Measurements from ENCODE around the gene ANKDD1B.

ANKDD1B gene

DNA sequence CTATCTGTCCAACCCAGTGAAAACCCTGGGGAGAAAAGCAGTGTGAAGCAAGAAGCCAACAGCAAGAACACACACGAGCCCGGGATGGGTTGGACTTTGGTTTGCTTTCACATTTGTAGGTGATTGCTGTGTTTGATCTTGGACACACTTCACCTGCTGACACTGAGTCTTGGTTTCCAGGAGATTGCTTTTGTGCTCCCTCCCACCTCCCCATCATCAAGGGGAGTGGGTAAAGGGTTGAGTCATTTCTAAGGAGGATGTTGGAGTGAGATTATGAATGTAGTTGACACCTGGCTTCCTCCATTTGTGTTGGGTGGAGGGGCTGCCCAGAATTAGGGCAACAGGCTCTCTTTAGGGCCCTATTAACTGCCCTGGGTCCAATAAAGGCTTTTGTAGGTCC, 37.5 kb downstream of the ANKDD1B start:
- TF ChIP-seq, protein P1, sequence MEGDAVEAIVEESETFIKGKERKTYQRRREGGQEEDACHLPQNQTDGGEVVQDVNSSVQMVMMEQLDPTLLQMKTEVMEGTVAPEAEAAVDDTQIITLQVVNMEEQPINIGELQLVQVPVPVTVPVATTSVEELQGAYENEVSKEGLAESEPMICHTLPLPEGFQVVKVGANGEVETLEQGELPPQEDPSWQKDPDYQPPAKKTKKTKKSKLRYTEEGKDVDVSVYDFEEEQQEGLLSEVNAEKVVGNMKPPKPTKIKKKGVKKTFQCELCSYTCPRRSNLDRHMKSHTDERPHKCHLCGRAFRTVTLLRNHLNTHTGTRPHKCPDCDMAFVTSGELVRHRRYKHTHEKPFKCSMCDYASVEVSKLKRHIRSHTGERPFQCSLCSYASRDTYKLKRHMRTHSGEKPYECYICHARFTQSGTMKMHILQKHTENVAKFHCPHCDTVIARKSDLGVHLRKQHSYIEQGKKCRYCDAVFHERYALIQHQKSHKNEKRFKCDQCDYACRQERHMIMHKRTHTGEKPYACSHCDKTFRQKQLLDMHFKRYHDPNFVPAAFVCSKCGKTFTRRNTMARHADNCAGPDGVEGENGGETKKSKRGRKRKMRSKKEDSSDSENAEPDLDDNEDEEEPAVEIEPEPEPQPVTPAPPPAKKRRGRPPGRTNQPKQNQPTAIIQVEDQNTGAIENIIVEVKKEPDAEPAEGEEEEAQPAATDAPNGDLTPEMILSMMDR (IDR thresholded peaks at IDR 0.05; ENCODE audit: low read depth, low read length) = no peak
- DNase-seq (ENCODE audit: low read depth in 2 of 2) = no peak
- H3K4me3 ChIP-seq (replicated peaks in 1 of 2; ENCODE audit: low read depth in 2 of 2, low read length in 2 of 2) = no peak overlapping the region

DNA sequence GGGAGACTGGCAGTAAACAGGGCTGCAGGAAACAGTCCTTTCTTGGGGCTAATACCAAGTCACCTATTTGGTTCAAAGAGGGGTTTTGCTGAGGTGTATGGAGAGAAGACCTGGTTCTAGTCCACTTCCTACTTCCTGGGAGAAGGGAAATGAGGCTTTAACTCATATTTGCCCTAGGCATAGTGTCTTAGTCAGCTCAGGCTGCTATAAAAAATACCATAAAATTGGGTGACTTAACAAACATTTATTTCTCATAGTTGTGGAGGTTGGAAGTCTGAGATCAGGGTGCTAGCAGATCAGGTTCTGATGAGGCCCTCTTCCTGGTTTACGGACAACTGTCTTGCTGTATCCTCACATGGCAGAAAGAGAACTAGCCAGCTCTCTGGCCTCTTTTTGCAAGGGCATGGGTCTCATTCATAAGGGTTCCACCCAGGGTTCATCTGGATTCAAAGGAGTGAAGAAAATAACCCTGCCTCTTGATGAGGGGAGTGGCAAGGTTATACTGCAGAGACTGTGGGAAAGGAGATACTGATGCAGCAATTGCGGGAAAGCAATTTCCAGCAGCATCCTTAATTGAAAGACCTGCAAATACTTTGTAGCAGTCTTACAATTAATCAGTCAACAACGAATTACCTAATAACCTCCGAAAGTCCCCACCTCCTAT, 40.5 kb downstream of the ANKDD1B start:
- TF ChIP-seq, protein P1 (IDR thresholded peaks at IDR 0.05; ENCODE audit: low read depth, low read length) = no peak
- no peak for DNase-seq (ENCODE audit: low read depth in 2 of 2)

DNA sequence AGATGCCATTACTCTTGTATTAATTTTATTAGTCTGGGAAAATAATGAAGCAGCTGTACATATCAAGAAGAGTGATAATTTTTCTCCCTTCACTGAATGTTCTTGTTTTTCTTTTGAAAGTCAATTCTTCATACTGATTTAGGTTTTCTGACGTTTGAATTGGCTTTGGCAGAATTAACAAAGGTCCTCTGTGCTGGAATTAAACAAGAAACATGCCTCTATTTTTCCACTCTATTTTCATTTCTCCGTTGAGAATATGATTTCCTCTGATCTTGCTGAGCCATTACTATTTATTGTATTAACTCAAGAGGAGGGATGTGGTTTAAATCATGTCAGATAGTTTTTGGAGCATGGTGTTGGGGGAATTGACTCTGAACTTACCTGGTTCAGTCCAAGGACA, 42.3 kb downstream of the ANKDD1B start:
- no peak overlapping the region for H3K4me3 ChIP-seq (replicated peaks in 1 of 2; ENCODE audit: low read depth in 2 of 2, low read length in 2 of 2)
- no peak for DNase-seq (ENCODE audit: low read depth in 2 of 2)
- TF ChIP-seq, protein P1 (IDR thresholded peaks at IDR 0.05; ENCODE audit: low read depth, low read length) = no peak

More for the DNA sequence above, 40.5 kb downstream of the ANKDD1B start:
- no peak overlapping the region for H3K4me3 ChIP-seq (replicated peaks in 1 of 2; ENCODE audit: low read depth in 2 of 2, low read length in 2 of 2)

DNA sequence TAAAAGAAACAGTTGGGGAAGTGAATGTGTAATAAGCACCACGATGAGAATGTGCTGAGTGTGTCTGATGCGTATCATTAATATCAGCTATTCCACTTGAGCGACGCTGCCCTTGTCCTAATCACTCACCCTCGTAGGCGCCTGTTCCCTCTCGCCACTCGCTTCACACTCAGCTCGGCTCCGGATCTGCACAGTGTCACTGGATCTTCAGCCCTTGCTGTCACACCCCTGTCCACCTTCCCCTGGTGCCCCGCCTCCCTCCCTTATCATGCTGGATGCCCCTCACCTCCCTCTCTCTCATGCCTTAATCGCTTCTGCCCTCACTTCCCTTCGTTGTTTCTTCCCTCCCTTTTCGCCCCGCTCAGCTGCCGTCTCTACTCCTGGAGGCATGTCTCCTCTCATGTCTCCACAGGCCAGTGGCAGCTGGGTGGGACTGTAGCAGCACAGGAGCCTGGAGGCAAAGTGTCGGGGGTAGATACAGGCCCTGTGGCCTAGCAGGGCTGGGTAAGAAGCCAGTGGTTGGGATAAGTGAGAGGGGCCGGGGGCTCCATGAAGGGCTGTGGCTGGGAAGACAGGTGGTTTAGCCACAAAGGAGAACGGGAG, 43.5 kb downstream of the ANKDD1B start:
- TF ChIP-seq, protein P1 (IDR thresholded peaks at IDR 0.05; ENCODE audit: low read depth, low read length) = no peak
- no peak overlapping the region for H3K4me3 ChIP-seq (replicated peaks in 1 of 2; ENCODE audit: low read depth in 2 of 2, low read length in 2 of 2)
- DNase-seq (ENCODE audit: low read depth in 2 of 2) = no peak

DNA sequence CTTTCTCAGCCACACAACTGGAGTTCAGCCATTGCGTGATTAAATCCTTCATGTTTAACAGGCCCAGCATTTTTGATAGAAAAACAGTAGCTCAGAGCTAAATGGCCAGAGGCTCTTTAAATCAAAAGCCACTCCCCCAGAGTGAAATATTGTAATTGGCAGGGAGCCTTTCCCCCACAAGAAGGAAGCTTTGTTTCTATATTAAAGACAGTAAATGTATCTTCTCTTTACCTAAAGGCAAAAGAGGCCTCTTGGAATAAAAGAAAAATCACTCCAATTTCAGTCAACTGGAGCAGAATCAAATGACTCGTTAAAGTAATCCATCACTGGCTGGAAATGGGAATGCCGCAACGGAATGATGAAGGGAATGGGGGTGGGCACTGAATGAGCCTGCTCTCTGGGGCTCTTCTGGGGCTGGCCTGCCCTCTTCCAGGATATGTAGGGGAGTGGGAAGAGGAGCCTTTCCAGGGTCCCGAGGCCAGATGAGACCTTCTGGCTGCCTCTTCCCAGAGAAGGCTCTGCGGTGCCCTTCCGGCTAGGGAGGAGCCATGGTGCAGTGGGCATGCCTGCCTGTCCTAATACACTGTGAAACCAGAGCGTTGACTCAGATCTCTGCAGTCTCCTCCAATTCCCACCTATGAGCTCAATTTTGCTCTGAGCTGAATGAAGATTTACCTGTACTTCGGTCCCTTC, 45.2 kb downstream of the ANKDD1B start:
- peak; percentile 36 to 50 for DNase-seq (ENCODE audit: low read depth in 2 of 2)
- TF ChIP-seq, protein P1 (IDR thresholded peaks at IDR 0.05; ENCODE audit: low read depth, low read length) = no peak
- peak overlapping the region; percentile 49 to 58 for H3K4me3 ChIP-seq (replicated peaks in 1 of 2; ENCODE audit: low read depth in 2 of 2, low read length in 2 of 2)

DNA sequence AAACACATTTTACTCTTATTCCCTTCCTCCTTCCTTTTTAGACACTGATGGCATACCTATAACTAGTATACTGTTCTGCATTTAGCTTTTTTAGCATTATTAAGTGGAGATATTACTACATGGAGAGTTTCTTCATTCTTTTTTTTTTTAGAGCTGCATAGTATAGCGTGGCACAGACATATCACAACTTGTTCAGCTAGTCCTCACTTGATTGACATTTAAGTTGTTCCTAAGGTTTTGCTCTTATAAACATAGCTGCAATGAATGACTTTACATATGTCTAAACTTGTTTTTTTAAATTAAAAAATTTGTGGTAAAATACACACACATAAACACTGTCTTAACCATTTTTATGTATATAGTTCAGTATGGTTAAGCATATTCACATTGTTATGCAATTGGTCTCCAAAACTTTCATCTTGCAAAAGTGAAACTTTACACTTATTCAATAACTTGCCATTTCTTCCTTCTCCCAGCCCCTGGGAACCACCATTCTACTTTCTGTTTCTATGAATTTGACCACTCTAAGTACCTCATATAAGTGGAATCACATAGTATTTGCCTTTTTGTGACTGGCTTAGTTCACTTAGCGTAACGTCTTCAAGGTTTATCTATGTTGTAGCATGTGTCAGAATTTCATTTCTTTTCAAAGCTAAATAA, 48.7 kb downstream of the ANKDD1B start:
- no peak for DNase-seq (ENCODE audit: low read depth in 2 of 2)
- H3K4me3 ChIP-seq (replicated peaks in 1 of 2; ENCODE audit: low read depth in 2 of 2, low read length in 2 of 2) = no peak overlapping the region
- TF ChIP-seq, protein P1 (IDR thresholded peaks at IDR 0.05; ENCODE audit: low read depth, low read length) = no peak
